Ovary (tissue), 3 donors: ENCODE measurements around the gene HCAR1.

Experiments
- CTCF ChIP-seq, 3 donors: fragments of 450-650 bp in 2 of 3; fragments of 200-600 bp in 1 of 3; IDR thresholded peaks; one replicate each; pipeline versions ENCODE4 v1.5.1 to v1.8.0; 2016 to 2022; ENCODE audit warnings: antibody characterized with exemption in 3 of 3, mild to moderate bottlenecking in 1 of 3
- POLR2A ChIP-seq: fragments of 450-650 bp; IDR thresholded peaks from one replicate; pipeline ENCODE4 v1.6.1; 2017; ENCODE audit warnings: antibody characterized with exemption, mild to moderate bottlenecking, moderate library complexity
- donor health status: DM: no; HTN: no; CAD: no.

GRCh38 chr12:122729583-122730214 is 945 bp downstream of the HCAR1 start:
- no peak for TF ChIP-seq CTCF (IDR thresholded peaks at IDR 0.05)
- no peak for TF ChIP-seq POLR2A
